Osteoblast (primary cell): ENCODE results near the gene LCE7A. TPM values are rescaled to one million over a fixed set of nuclear protein-coding genes. Genes with fewer than 3 reads are reported as not detected.

ENCODE experiments used
- DNase-seq: peaks from one replicate; pipeline ENCODE4 v3.0.0; 2011; ENCODE audit warnings: low spot score, mixed read lengths; ENCODE audit not compliant: insufficient read length; ENCODE audit errors: missing footprints
- H2AFZ ChIP-seq: 2 replicates; pipeline ENCODE4 v1.6.0; 2011; ENCODE audit warnings: mild to moderate bottlenecking, low read length
- H3K27ac ChIP-seq: 2 replicates; pipeline ENCODE4 v1.5.1; 2011; ENCODE audit warnings: mild to moderate bottlenecking, low read depth, low read length, moderate library complexity
- H3K27me3 ChIP-seq: 2 replicates; pipeline ENCODE4 v1.6.0; 2012; ENCODE audit warnings: mild to moderate bottlenecking, control low read depth, inconsistent platforms, low read length, moderate library complexity; ENCODE audit not compliant: insufficient read depth
- H3K36me3 ChIP-seq: 2 replicates; pipeline ENCODE4 v1.5.1; 2011; ENCODE audit warnings: mild to moderate bottlenecking, low read length, control low read depth, moderate library complexity; ENCODE audit not compliant: insufficient read depth
- H3K4me1 ChIP-seq: 2 replicates; pipeline ENCODE4 v1.5.1; 2011; ENCODE audit warnings: mild to moderate bottlenecking, low read length, control low read depth, moderate library complexity; ENCODE audit not compliant: insufficient read depth
- H3K4me2 ChIP-seq: 2 replicates; pipeline ENCODE4 v1.6.0; 2011; ENCODE audit warnings: mild to moderate bottlenecking, low read length; ENCODE audit not compliant: insufficient read depth
- H3K4me3 ChIP-seq: fragments of 200-600 bp; sonication (generic); 3 replicates; pipeline ENCODE4 v1.5.1; 2012; ENCODE audit warnings: mild to moderate bottlenecking, low read length, inconsistent platforms; ENCODE audit not compliant: insufficient read depth
- H3K79me2 ChIP-seq: 2 replicates; pipeline ENCODE4 v1.6.0; 2012; ENCODE audit warnings: mild to moderate bottlenecking, low read length, control low read depth, inconsistent platforms; ENCODE audit not compliant: insufficient read depth
- H3K9me3 ChIP-seq: 2 replicates; pipeline ENCODE4 v1.5.1; 2011; ENCODE audit warnings: low read depth, low read length, control low read depth
- H4K20me1 ChIP-seq: 2 replicates; pipeline ENCODE4 v1.6.0; 2012; ENCODE audit warnings: mild to moderate bottlenecking, low read length, control low read depth; ENCODE audit not compliant: insufficient read depth
- total RNA-seq: library from RNA; depleted of rRNA; stranded (reverse); fragments of >200 nt; gene quantifications from 2 replicates; pipeline ENCODE4 v1.2.3, GENCODE V29; 2012
- TF ChIP-seq, protein P1 (sequence below): IDR thresholded peaks from 2 replicates; pipeline ENCODE4 v1.5.1; 2011; ENCODE audit warnings: mild to moderate bottlenecking, low read depth, low read length, moderate library complexity; ENCODE audit errors: extremely low read depth

The LCE7A gene
- total RNA-seq, 1 donor, result not detected

DNA sequence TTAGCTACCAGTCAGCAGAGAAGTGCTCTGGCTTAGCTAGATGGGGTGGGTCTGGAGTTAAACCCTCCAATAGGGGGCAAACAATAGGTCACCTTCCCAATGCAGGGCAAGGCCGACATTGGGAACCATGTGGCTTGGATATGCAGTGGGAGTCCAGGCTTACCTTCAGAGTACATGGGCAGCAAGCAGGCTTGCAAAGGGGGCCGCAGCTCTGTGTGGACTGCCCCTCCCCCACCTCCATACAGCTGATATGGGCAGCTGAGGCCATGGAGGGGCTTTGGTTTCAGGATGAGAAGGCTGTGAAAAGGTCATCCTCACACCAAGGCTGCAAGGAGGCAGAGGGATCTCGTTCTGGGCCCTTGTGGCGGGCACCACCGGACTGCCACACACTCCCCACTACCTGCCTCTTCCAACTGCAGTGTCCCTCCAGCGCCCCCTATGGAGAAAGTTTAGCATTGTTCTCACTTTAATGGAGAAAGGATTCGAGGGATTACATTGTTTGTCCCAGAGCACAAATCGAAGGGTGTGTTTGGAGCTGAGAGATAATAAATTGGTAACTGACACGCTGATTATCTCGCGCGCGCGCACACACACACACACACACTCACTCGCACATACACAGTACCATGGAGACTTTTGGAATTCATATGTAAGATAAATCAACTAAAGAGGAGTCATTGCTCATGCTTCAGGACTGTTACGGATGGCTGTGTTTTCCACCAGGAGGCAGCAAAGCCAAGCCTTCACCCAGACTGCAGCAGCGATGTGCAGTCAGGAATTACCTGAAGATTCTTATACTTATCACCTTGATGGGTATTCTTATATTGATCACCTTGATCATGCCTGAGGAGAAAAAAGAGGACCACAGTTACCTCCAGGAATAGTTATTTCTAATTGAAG lies 11.3 kb downstream of the LCE7A start:
- Histone ChIP-seq H3K9me3 (no peaks in the 10 kb centered on the region), H3K27me3 (no peaks in the 10 kb centered on the region), H3K4me2 (no peak overlapping the region), H3K4me1 (peaks cover 3% of the 10 kb centered on the region), H4K20me1 (no peaks in the 10 kb centered on the region), H3K4me3 (no peak overlapping the region), H3K36me3 (no peaks in the 10 kb centered on the region), H3K27ac (no peak overlapping the region), H3K79me2 (no peaks in the 10 kb centered on the region), H2AFZ (no peak overlapping the region)
- TF ChIP-seq, protein P1, sequence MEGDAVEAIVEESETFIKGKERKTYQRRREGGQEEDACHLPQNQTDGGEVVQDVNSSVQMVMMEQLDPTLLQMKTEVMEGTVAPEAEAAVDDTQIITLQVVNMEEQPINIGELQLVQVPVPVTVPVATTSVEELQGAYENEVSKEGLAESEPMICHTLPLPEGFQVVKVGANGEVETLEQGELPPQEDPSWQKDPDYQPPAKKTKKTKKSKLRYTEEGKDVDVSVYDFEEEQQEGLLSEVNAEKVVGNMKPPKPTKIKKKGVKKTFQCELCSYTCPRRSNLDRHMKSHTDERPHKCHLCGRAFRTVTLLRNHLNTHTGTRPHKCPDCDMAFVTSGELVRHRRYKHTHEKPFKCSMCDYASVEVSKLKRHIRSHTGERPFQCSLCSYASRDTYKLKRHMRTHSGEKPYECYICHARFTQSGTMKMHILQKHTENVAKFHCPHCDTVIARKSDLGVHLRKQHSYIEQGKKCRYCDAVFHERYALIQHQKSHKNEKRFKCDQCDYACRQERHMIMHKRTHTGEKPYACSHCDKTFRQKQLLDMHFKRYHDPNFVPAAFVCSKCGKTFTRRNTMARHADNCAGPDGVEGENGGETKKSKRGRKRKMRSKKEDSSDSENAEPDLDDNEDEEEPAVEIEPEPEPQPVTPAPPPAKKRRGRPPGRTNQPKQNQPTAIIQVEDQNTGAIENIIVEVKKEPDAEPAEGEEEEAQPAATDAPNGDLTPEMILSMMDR, result peak; percentile 70
- no peak for DNase-seq

DNA sequence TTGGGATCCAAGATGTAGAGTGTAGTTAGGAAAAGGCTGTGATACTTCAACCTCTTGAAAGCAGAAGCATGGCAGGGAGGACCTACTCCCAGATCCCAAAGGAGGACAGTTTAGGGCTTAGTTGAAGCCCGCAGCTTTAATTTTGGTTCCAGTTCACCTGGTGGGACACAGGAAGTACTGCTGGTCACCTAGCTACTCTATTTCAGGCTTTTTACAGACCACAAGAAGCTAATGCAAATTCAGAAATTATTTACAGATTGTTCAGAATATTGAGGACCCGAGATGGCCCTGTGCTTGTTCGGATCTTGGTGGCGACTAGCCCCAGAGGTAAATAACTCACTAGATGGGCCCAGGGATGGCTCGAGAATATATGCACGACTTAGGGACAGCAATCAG lies 11.9 kb downstream of the LCE7A start:
- H2AFZ ChIP-seq, result no peak overlapping the region

DNA sequence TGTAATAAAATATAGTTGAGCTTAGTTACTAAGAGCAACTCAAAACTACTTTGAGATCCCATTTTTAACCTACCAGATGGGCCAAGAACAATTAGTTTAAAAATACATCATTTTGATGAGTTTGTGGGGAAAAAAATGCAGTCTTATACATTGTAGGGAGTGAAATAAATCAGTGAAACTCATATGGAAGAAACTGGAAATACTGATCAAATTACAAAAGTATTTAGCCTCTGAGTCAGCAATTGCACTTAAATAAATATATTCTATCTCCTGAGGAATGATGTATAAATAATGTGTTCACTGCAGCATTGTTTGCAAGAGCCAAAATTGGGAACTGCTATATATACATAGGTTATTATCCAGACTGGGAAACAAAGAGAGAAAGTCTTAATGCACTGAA lies 13.7 kb downstream of the LCE7A start:
- Histone ChIP-seq H3K36me3 (no peaks in the 10 kb centered on the region), H3K27ac (no peak overlapping the region), H3K4me3 (no peak overlapping the region), H3K4me2 (no peak overlapping the region), H4K20me1 (no peaks in the 10 kb centered on the region), H3K4me1 (peaks cover 3% of the 10 kb centered on the region), H2AFZ (no peak overlapping the region), H3K79me2 (no peaks in the 10 kb centered on the region), H3K27me3 (no peaks in the 10 kb centered on the region), H3K9me3 (no peaks in the 10 kb centered on the region)
- no peak for DNase-seq
- TF ChIP-seq, protein P1, result no peak

More for the DNA sequence above, 11.9 kb downstream of the LCE7A start:
- Histone ChIP-seq H3K4me2 (no peak overlapping the region), H3K4me1 (peaks cover 3% of the 10 kb centered on the region), H3K9me3 (no peaks in the 10 kb centered on the region), H3K79me2 (no peaks in the 10 kb centered on the region), H3K27ac (no peak overlapping the region), H3K4me3 (no peak overlapping the region), H3K36me3 (no peaks in the 10 kb centered on the region), H3K27me3 (no peaks in the 10 kb centered on the region), H4K20me1 (no peaks in the 10 kb centered on the region)
- TF ChIP-seq, protein P1, result no peak
- no peak for DNase-seq

DNA sequence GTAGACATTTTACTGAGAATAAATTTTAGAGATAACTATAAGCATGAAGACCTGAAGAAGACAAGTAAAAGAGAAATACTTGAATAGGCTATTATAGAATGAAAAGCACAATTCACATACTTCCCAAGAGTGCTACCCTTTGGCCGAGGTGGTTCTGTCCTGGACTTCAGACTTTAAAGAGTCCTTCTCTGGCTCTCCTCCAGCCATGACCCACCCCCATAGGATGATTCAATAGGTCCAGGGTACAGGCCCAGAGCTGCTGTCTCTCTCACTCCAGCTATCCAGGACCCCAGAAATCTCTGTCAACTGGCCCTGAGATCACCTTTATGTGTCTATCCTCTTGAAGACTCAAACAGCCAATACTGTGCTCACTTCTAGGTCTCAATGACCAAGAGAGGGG lies 17.0 kb downstream of the LCE7A start:
- peaks cover 3% of the 10 kb centered on the region for H3K4me1 ChIP-seq
- H3K9me3 ChIP-seq, result no peaks in the 10 kb centered on the region
- no peak for DNase-seq
- no peak overlapping the region for H3K4me3 ChIP-seq
- H2AFZ ChIP-seq, result no peak overlapping the region
- no peak overlapping the region for H3K27ac ChIP-seq
- H3K4me2 ChIP-seq, result no peak overlapping the region
- H4K20me1 ChIP-seq, result no peaks in the 10 kb centered on the region
- H3K79me2 ChIP-seq, result no peaks in the 10 kb centered on the region
- TF ChIP-seq, protein P1, result no peak
- H3K27me3 ChIP-seq, result no peaks in the 10 kb centered on the region
- no peaks in the 10 kb centered on the region for H3K36me3 ChIP-seq
